ENCODE measurements around the gene SF3B1. TPM values are rescaled to one million over a fixed set of nuclear protein-coding genes. Genes with fewer than 3 reads are reported as not detected.

Gene SF3B1
- polyA plus RNA-seq, 3 donors: 105 to 494 (median 152) TPM

DNA sequence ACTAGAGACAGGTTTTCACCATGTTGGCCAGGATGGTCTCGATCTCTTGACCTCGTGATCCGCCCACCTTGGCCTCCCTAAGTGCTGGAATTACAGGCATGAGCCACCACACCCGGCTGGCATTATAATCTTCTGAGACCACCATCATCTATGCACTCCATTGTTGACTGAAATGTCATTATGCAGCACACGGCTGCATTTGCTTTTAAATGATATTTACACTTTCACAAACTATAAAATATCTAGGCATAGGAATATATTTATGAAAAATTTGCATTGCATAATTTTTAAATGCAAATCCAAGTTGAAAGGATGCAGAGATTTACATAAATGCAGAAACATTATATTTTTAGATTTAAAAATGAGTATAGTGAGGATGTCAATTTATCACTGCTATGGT, 94.2 kb downstream of the SF3B1 start:
- Histone ChIP-seq H3K27me3 (ENCODE audit: control insufficient read depth in 2 of 2, insufficient read depth in 2 of 2, low read length in 2 of 2) (no peaks in the 10 kb centered on the region), H3K4me2 (replicated peaks; ENCODE audit: extremely low read depth, low read length, poor library complexity, severe bottlenecking) (no peak overlapping the region), H3K27ac (ENCODE audit: low read depth in 1 of 2, low read length in 2 of 2) (no peak overlapping the region), H3K36me3 (replicated peaks in 1 of 2; ENCODE audit: control insufficient read depth in 1 of 2, insufficient read depth in 2 of 2, low read length in 2 of 2) (no peaks in the 10 kb centered on the region), H3K4me3 (replicated peaks in 1 of 3; ENCODE audit: low read depth in 2 of 3, low read length in 3 of 3) (no peak overlapping the region), H3K4me1 (ENCODE audit: control insufficient read depth in 1 of 2, insufficient read depth in 2 of 2, low read length in 2 of 2) (no peaks in the 10 kb centered on the region), H3K79me2 (ENCODE audit: insufficient read depth, low read length) (no peaks in the 10 kb centered on the region), H3K9ac (ENCODE audit: insufficient read depth, low read length, poor library complexity, severe bottlenecking) (no peak overlapping the region), H2AFZ (ENCODE audit: insufficient read depth, low read depth, low read length, poor library complexity, severe bottlenecking) (no peak overlapping the region), H3K9me3 (replicated peaks in 1 of 2; ENCODE audit: control insufficient read depth in 1 of 2, insufficient read depth in 1 of 2, low read length in 2 of 2) (no peaks in the 10 kb centered on the region), H4K20me1 (ENCODE audit: insufficient read depth, low read length) (no peaks in the 10 kb centered on the region)
- Mint-ChIP-seq H3K9me3 (peaks cover 0 to 3% (median 0%) of the 10 kb centered on the region in 7 donors), H3K4me1 (no peaks in the 10 kb centered on the region), H3K4me3 (no peak overlapping the region), H3K27me3 (ENCODE audit: low read depth in 3 of 3) (peaks cover 0 to 2% (median 0%) of the 10 kb centered on the region in 3 donors), H3K27ac (no peak overlapping the region), H3K36me3 (no peaks in the 10 kb centered on the region)
- intact Hi-C loops (cut with micrococcal nuclease): no loop called here
- TF ChIP-seq, protein P1, sequence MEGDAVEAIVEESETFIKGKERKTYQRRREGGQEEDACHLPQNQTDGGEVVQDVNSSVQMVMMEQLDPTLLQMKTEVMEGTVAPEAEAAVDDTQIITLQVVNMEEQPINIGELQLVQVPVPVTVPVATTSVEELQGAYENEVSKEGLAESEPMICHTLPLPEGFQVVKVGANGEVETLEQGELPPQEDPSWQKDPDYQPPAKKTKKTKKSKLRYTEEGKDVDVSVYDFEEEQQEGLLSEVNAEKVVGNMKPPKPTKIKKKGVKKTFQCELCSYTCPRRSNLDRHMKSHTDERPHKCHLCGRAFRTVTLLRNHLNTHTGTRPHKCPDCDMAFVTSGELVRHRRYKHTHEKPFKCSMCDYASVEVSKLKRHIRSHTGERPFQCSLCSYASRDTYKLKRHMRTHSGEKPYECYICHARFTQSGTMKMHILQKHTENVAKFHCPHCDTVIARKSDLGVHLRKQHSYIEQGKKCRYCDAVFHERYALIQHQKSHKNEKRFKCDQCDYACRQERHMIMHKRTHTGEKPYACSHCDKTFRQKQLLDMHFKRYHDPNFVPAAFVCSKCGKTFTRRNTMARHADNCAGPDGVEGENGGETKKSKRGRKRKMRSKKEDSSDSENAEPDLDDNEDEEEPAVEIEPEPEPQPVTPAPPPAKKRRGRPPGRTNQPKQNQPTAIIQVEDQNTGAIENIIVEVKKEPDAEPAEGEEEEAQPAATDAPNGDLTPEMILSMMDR (IDR thresholded peaks at IDR 0.05): no peak
- DNase-seq: no peak
- WGBS (ENCODE audit: insufficient coverage): 100% methylated on average over 4 of the region's 5 CpGs

Small RNA genes lying within 50 kb of the gene (small RNA-seq; reads per million reads assigned to genes)
- not detected for gene RF00394 (ENCODE audit: insufficient read length, low read depth)
- not detected for gene RNU6-1029P (ENCODE audit: insufficient read length, low read depth)

Other genes with a start within 250 kb of the SF3B1 start
- 10 to 100 TPM; 55.7 to 91.9 (median 64.9) TPM for gene ANKRD44, start 124.2 kb downstream of the SF3B1 start, polyA plus RNA-seq
- 10 to 100 TPM in 2 of 3 donors, 1 to 10 TPM in 1; 6.7 to 46.6 (median 38.3) TPM for gene COQ10B, start 18.5 kb upstream of the SF3B1 start, polyA plus RNA-seq
- gene HSPD1, start 64.8 kb upstream of the SF3B1 start, polyA plus RNA-seq: 10 to 100 TPM; 42.7 to 62.1 (median 44.5) TPM
- 10 to 100 TPM; 25.2 to 46.2 (median 44.9) TPM for gene HSPE1, start 65.4 kb upstream of the SF3B1 start, polyA plus RNA-seq
- 10 to 100 TPM; 14.8 to 32.4 (median 30.4) TPM for gene MOB4, start 81.0 kb upstream of the SF3B1 start, polyA plus RNA-seq
- under 1 TPM in 1 of 3 donors, not detected in 2; 0.02 TPM for gene RFTN2, start 240.6 kb upstream of the SF3B1 start, polyA plus RNA-seq

All from CD14-positive monocyte (primary cell).